Epithelial cell of proximal tubule (primary cell): ENCODE results near the gene QARS1. TPM values are rescaled to one million over a fixed set of nuclear protein-coding genes. Genes with fewer than 3 reads are reported as not detected.

Source experiments
- DNase-seq: peaks from one replicate; pipeline ENCODE4 v3.0.0-alpha.2; 2011; ENCODE audit warnings: low read depth
- H3K4me3 ChIP-seq: 2 replicates; pipeline ENCODE4 v1.5.1; 2011; ENCODE audit warnings: low read depth, mild to moderate bottlenecking, low read length
- CTCF ChIP-seq: conservative IDR thresholded peaks from 2 replicates; pipeline ENCODE4 v1.5.1; 2012; ENCODE audit warnings: low read depth, mild to moderate bottlenecking, low read length
- total RNA-seq: library from RNA; depleted of rRNA; stranded (reverse); fragments of >200 nt; gene quantifications from 2 replicates; pipeline ENCODE4 v1.2.3, GENCODE V29; 2015

QARS1 gene
- total RNA-seq, 1 donor from 2014 or later: 306 TPM

- peak; percentile 83 for DNase-seq
- TF ChIP-seq CTCF: peak; percentile 67
- peak within 1 kb of the TSS; percentile 86 for H3K4me3 ChIP-seq
Observed at GRCh38 chr3:49093853-49094767, 10.4 kb downstream of the QARS1 start, which contains the start of gene QRICH1. TSS of gene QRICH1 (minus strand) at chr3:49094071. CDS start at chr3:49077017, 17,054 bp downstream.

DNA sequence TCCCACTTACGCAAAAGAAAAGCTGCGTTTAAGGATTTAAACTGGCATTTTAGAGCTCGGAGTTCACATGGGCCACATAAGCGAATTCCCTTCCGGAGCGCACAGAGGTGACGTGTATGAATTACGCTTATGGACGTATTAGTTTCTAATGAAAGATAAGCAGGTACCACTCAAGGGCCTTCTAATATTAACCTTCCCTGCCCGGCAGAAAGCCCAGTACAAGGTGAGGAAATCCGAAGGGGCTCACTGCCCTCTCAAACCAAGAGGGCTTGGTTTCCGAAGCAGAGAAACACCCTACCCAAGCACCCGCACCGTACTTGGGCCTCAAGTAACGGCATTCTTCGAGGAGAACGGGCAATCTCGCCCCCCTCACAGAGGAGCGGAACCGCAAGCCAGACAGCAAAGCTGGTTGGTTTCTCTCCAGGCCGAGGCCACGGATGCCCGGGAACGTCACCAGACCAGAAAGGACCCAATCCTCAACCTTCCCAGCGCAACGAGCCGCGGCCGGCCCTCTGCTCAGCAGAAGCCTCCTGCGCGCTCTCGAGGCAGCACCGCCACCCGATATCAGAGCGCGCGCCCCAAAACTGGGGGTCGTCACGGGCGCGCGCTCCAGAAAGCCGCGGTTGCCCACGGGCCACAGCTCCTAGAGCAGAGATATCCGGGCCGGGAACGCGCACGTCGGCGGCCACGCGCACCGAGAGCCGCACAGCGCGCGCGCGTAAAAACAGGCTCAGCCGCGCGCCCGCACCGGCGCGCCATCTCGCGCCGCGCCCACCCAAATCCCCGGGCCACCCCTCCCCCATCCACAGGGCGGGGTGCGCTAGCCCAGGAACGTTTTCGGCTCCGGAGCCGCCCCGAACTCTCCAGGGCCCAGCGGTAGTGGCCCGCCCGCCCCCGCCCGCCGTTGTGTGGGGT is 11.4 kb downstream of the QARS1 start:
- peak overlapping the region; percentile 86 for H3K4me3 ChIP-seq
- no peak for TF ChIP-seq CTCF
- DNase-seq: peak; percentile 54

GRCh38 chr3:49081429-49081828 is 23.1 kb downstream of the QARS1 start:
- no peak for DNase-seq
- TF ChIP-seq CTCF: no peak

DNA sequence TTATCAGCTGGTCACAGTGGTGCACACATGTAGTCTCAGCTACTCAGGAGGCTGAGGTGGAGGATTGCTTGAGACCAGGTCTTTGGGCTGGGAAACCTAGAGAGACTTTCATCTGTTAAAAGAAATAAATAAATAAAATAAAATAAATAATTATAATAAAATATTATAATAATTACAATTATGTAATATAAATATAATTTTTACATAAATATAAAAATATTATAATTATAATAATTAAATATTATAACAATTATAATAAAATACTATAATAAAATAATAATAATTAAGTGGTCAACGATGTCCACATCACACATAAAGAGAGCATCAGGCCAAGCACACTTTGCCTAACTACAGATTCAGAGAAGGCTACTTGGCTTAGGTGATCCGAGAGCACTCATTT is 25.3 kb downstream of the QARS1 start:
- no peak for TF ChIP-seq CTCF
- no peak for DNase-seq
- H3K4me3 ChIP-seq: no peak overlapping the region

More at GRCh38 chr3:49081429-49081828, 23.1 kb downstream of the QARS1 start:
- no peak overlapping the region for H3K4me3 ChIP-seq

DNA sequence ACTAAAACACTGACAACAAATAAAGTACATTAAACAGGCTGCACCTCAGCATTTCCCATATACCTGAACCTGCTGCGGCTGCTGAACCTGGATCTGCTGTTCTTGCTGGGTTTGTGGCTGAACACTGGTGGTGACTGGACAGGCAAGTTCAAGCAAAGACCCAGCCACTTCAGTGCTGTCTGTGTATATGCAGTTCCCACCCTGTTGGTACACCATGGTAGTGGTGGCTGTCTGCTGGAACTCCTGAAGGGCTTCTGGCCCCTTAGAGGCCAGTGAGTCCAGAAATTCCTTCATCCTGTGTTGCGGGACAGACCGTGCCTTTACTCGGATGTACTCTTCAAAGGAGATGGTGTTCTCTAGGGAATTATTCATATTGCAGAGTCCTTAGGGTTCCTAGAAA is 27.9 kb downstream of the QARS1 start:
- TF ChIP-seq CTCF: no peak
- DNase-seq: no peak
- H3K4me3 ChIP-seq: no peak overlapping the region

DNA sequence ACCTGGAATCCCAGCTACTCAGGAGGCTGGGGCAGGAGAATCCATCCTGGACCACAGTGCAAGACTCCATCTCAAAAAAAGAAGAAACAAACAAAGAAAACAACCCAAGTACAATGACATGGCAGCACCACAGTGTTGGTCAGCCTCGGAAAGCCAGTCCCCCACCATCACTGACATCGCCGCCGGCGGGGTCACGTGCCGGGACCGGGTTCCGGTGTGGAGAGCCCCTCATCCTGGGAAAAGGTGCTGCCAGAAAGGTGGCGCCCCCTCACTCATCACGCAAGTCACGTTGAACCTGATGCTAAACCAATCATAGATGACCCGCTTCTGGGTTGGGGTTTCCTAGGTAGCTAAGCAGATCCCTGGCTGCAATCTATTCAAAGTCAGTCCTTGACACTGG is 28.4 kb downstream of the QARS1 start:
- no peak overlapping the region for H3K4me3 ChIP-seq
- DNase-seq: no peak
- TF ChIP-seq CTCF: no peak
